ENCODE data around the gene TMEM163. TPM values are rescaled to one million over a fixed set of nuclear protein-coding genes. Genes with fewer than 3 reads are reported as not detected.

The TMEM163 gene
- total and polyA plus RNA-seq, 2 of the 13 experiments (the other 11 are each of a cell fraction or from before 2014, with no cell fraction given), result 0.05 TPM; not detected in 1

DNA sequence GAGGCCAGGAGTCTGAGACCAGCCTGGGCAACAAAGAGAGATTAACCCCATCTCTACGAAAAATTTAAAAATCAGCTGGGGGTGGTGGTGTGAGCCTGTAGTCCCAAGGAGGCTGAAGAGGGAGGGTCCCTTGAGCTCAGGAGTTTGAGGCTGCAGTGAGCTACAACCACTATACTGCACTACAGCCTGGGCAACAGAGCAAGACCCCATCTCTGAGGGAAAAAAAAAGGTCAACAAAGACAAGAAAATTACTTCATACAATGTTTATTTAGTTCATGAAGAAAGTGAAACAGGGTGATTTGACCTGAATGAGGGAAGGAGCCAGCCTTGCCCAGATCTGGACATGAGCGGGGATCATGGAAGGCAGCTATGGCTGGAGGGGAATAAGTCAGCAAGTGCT, 59.1 kb downstream of the TMEM163 start (continued):
- TF ChIP-seq, protein P1, sequence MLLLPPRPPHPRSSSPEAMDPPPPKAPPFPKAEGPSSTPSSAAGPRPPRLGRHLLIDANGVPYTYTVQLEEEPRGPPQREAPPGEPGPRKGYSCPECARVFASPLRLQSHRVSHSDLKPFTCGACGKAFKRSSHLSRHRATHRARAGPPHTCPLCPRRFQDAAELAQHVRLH (CRISPR knock-in tag; IDR thresholded peaks at IDR 0.05; ENCODE audit: borderline replicate concordance, low read depth), result no peak
- TF ChIP-seq, protein P2, sequence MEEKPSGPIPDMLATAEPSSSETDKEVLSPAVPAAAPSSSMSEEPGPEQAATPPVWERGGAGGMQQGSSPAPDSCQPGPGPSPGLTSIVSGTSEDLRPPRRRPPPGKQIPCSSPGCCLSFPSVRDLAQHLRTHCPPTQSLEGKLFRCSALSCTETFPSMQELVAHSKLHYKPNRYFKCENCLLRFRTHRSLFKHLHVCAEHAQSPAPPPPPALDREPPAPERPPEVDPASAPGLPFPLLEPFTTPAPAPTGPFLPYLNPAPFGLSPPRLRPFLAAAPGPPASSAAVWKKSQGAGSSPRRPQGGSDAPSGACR (CRISPR knock-in tag; IDR thresholded peaks at IDR 0.05), result no peak
- TF ChIP-seq, protein P3, sequence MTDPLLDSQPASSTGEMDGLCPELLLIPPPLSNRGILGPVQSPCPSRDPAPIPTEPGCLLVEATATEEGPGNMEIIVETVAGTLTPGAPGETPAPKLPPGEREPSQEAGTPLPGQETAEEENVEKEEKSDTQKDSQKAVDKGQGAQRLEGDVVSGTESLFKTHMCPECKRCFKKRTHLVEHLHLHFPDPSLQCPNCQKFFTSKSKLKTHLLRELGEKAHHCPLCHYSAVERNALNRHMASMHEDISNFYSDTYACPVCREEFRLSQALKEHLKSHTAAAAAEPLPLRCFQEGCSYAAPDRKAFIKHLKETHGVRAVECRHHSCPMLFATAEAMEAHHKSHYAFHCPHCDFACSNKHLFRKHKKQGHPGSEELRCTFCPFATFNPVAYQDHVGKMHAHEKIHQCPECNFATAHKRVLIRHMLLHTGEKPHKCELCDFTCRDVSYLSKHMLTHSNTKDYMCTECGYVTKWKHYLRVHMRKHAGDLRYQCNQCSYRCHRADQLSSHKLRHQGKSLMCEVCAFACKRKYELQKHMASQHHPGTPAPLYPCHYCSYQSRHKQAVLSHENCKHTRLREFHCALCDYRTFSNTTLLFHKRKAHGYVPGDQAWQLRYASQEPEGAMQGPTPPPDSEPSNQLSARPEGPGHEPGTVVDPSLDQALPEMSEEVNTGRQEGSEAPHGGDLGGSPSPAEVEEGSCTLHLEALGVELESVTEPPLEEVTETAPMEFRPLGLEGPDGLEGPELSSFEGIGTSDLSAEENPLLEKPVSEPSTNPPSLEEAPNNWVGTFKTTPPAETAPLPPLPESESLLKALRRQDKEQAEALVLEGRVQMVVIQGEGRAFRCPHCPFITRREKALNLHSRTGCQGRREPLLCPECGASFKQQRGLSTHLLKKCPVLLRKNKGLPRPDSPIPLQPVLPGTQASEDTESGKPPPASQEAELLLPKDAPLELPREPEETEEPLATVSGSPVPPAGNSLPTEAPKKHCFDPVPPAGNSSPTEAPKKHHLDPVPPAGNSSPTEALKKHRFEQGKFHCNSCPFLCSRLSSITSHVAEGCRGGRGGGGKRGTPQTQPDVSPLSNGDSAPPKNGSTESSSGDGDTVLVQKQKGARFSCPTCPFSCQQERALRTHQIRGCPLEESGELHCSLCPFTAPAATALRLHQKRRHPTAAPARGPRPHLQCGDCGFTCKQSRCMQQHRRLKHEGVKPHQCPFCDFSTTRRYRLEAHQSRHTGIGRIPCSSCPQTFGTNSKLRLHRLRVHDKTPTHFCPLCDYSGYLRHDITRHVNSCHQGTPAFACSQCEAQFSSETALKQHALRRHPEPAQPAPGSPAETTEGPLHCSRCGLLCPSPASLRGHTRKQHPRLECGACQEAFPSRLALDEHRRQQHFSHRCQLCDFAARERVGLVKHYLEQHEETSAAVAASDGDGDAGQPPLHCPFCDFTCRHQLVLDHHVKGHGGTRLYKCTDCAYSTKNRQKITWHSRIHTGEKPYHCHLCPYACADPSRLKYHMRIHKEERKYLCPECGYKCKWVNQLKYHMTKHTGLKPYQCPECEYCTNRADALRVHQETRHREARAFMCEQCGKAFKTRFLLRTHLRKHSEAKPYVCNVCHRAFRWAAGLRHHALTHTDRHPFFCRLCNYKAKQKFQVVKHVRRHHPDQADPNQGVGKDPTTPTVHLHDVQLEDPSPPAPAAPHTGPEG (CRISPR knock-in tag; IDR thresholded peaks at IDR 0.05), result no peak
- TF ChIP-seq, protein P4, sequence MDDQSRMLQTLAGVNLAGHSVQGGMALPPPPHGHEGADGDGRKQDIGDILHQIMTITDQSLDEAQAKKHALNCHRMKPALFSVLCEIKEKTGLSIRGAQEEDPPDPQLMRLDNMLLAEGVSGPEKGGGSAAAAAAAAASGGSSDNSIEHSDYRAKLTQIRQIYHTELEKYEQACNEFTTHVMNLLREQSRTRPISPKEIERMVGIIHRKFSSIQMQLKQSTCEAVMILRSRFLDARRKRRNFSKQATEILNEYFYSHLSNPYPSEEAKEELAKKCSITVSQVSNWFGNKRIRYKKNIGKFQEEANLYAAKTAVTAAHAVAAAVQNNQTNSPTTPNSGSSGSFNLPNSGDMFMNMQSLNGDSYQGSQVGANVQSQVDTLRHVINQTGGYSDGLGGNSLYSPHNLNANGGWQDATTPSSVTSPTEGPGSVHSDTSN (CRISPR knock-in tag; IDR thresholded peaks at IDR 0.05; ENCODE audit: borderline replicate concordance), result no peak
- TF ChIP-seq, protein P5, sequence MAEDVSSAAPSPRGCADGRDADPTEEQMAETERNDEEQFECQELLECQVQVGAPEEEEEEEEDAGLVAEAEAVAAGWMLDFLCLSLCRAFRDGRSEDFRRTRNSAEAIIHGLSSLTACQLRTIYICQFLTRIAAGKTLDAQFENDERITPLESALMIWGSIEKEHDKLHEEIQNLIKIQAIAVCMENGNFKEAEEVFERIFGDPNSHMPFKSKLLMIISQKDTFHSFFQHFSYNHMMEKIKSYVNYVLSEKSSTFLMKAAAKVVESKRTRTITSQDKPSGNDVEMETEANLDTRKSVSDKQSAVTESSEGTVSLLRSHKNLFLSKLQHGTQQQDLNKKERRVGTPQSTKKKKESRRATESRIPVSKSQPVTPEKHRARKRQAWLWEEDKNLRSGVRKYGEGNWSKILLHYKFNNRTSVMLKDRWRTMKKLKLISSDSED (CRISPR knock-in tag; IDR thresholded peaks at IDR 0.05), result no peak
- TF ChIP-seq CBX1 (IDR thresholded peaks at IDR 0.05; ENCODE audit: low read depth), result no peak
- no peak for TF ChIP-seq CC2D1A (CRISPR knock-in tag; IDR thresholded peaks at IDR 0.05)

Data from HepG2 (cell line).